Gastroesophageal sphincter (tissue), 4 donors: ENCODE results near the gene RNPS1. TPM values are rescaled to one million over a fixed set of nuclear protein-coding genes. Genes with fewer than 3 reads are reported as not detected.

Experiments used
- ATAC-seq: fragments of 150-250 bp; one replicate; pipeline ENCODE4 v1.9.1; 2016; ENCODE audit warnings: mild to moderate bottlenecking, moderate library complexity
- H3K27ac ChIP-seq, 4 donors: fragments of 200-600 bp; sonication (generic) in 3 of 4; 1 replicate in 3 of 4; 2 replicates in 1 of 4; pipeline ENCODE4 v1.5.1; 2016 to 2019
- H3K27me3 ChIP-seq: fragments of 200-600 bp; sonication (generic); one replicate; pipeline ENCODE4 v1.5.1; 2019
- H3K36me3 ChIP-seq, 2 donors: fragments of 200-600 bp; sonication (generic); one replicate each; pipeline ENCODE4 v1.5.1; 2019; ENCODE audit warnings: control low read depth in 1 of 2
- H3K4me1 ChIP-seq, 3 donors: fragments of 200-600 bp; sonication (generic); 1 replicate in 2 of 3; 2 replicates in 1 of 3; pipeline ENCODE4 v1.5.1; 2016 to 2019; ENCODE audit warnings: control low read depth in 2 of 3
- H3K4me3 ChIP-seq, 2 donors: fragments of 200-600 bp; sonication (generic); one replicate each; pipeline ENCODE4 v1.5.1; 2019; ENCODE audit warnings: mild to moderate bottlenecking in 1 of 2, moderate library complexity in 1 of 2
- H3K9me3 ChIP-seq, 3 donors: fragments of 200-600 bp; sonication (generic); one replicate each; pipeline ENCODE4 v1.5.1; 2017 to 2019; ENCODE audit warnings: control low read depth in 2 of 3
- CTCF ChIP-seq, 4 experiments: fragments of 200-600 bp in 2 of 4; fragments of 450-650 bp in 2 of 4; sonication (generic) in 1 of 4; IDR thresholded peaks; one replicate each; pipeline ENCODE4 v1.5.1; 2017 to 2019; ENCODE audit warnings: antibody characterized with exemption in 4 of 4, mild to moderate bottlenecking in 2 of 4, moderate library complexity in 2 of 4
- EP300 ChIP-seq: sonication (generic); formaldehyde crosslinking; IDR thresholded peaks from one replicate; pipeline ENCODE4 v1.6.1; 2017; ENCODE audit warnings: antibody characterized with exemption, mild to moderate bottlenecking
- POLR2A ChIP-seq, 2 donors: fragments of 450-650 bp; IDR thresholded peaks; one replicate each; pipeline ENCODE4 v1.6.1; 2017; ENCODE audit warnings: antibody characterized with exemption in 2 of 2, mild to moderate bottlenecking in 2 of 2, moderate library complexity in 1 of 2
- POLR2AphosphoS5 ChIP-seq: sonication (generic); formaldehyde crosslinking; IDR thresholded peaks from one replicate; pipeline ENCODE4 v1.6.1; 2017; ENCODE audit warnings: antibody characterized with exemption
- WGBS, 2 donors: methylation state at CpG; one replicate each; pipeline ENCODE4 v1.1.5; 2018; ENCODE audit warnings: low coverage in 1 of 2; 5-methylcytosine and 5-hydroxymethylcytosine counted together
- total RNA-seq, 4 donors: library from RNA; depleted of rRNA; stranded (reverse); fragments of >200 nt; gene quantifications; one replicate each; pipeline ENCODE4 v1.1.0, GENCODE V29; 2016

The RNPS1 gene
- total RNA-seq, 4 donors from 2014 or later, result 117 to 171 (median 128) TPM

DNA sequence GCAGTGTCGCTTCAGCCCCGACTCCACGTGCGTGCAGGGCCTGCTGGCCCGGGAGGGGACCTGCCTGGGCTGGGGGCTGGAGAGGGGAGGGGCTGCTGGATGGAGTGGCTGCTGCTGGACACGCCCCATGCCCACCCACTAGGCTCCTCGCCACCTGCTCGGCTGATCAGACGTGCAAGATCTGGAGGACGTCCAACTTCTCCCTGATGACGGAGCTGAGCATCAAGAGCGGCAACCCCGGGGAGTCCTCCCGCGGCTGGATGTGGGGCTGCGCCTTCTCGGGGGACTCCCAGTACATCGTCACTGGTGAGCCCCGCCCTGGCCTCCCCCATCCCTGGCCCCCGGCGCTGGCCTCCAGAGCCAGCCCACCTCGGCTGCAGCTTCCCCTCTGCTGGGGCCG, 59.6 kb downstream of the RNPS1 start:
- no peak overlapping the region for H3K4me3 ChIP-seq
- no peaks in the 10 kb centered on the region for H3K27me3 ChIP-seq
- no peak for ATAC-seq
- 80% methylated on average over 1 of the region's 23 CpGs; no CpG with 5 or more reads in 1 of the 2 donors for WGBS, 2 donors
- no peaks in the 10 kb centered on the region for H3K9me3 ChIP-seq
- no peak overlapping the region for H3K27ac ChIP-seq
- peaks cover 2 to 43% (median 22%) of the 10 kb centered on the region in 3 donors for H3K4me1 ChIP-seq
- TF ChIP-seq EP300 (no peak), POLR2A (IDR thresholded peaks at IDR 0.05) (no peak), POLR2AphosphoS5 (no peak), CTCF (IDR thresholded peaks at IDR 0.05) (no peak)
- H3K36me3 ChIP-seq, result peaks cover 0 to 45% of the 10 kb centered on the region in 2 donors

DNA sequence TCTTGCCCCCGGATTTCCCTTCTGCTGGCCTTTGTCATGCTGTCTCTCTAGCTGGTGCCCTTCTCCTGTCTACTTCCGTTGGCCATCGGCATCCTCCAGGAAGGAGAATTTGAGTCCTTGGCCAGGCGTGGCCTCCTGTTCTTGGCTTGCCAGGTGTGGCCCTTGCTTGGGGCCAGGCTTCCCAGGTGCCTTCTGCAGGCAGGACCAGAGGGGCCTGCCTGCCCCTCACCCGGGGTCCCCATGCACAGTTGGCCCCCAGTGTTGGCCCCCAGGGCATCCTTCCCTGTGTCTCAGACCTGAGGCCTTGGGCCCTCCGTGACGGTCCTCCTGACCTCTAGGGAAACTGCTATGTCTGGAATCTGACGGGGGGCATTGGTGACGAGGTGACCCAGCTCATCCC, 60.1 kb downstream of the RNPS1 start:
- ATAC-seq, result no peak
- TF ChIP-seq EP300 (no peak), POLR2A (IDR thresholded peaks at IDR 0.05) (no peak), POLR2AphosphoS5 (no peak), CTCF (IDR thresholded peaks at IDR 0.05) (no peak)

GRCh38 chr16:2206780-2207433, 61.0 kb downstream of the RNPS1 start:
- ATAC-seq, result no peak

More for the DNA sequence above, 60.1 kb downstream of the RNPS1 start:
- no peak overlapping the region for H3K4me3 ChIP-seq
- no peak overlapping the region for H3K27ac ChIP-seq
- no peaks in the 10 kb centered on the region for H3K27me3 ChIP-seq
- no peaks in the 10 kb centered on the region for H3K9me3 ChIP-seq
- 60% methylated on average over 2 of the region's 9 CpGs; no CpG with 5 or more reads in 1 of the 2 donors for WGBS, 2 donors
- peaks cover 0 to 45% of the 10 kb centered on the region in 2 donors for H3K36me3 ChIP-seq
- H3K4me1 ChIP-seq, result peaks cover 0 to 39% (median 17%) of the 10 kb centered on the region in 3 donors

GRCh38 chr16:2206420-2206779, 61.5 kb downstream of the RNPS1 start:
- 60% methylated on average over 1 of the region's 18 CpGs; no CpG with 5 or more reads in 1 of the 2 donors for WGBS, 2 donors
- peak overlapping the region in 1 of 2 donors; percentile 78 for H3K4me3 ChIP-seq

More at GRCh38 chr16:2206780-2207433, 61.0 kb downstream of the RNPS1 start:
- Histone ChIP-seq H3K27ac (peak overlapping the region in 1 of 4 donors; percentile 98), H3K4me1 (peaks cover 0 to 29% (median 14%) of the 10 kb centered on the region in 3 donors), H3K9me3 (no peaks in the 10 kb centered on the region), H3K27me3 (no peaks in the 10 kb centered on the region), H3K36me3 (peaks cover 0 to 38% of the 10 kb centered on the region in 2 donors), H3K4me3 (no peak overlapping the region)
- TF ChIP-seq CTCF (IDR thresholded peaks at IDR 0.05), result no peak
- TF ChIP-seq EP300, result no peak
- no peak for TF ChIP-seq POLR2AphosphoS5
- no peak for TF ChIP-seq POLR2A (IDR thresholded peaks at IDR 0.05)
- WGBS, 2 donors, result 76% methylated on average over 5 of the region's 23 CpGs; no CpG with 5 or more reads in 1 of the 2 donors

More at GRCh38 chr16:2206420-2206779, 61.5 kb downstream of the RNPS1 start:
- Histone ChIP-seq H3K27me3 (no peaks in the 10 kb centered on the region), H3K36me3 (peaks cover 0 to 37% of the 10 kb centered on the region in 2 donors), H3K27ac (peak overlapping the region in 3 of 4 donors; percentile 98 to 100 (median 98)), H3K9me3 (no peaks in the 10 kb centered on the region), H3K4me1 (peaks cover 0 to 27% (median 14%) of the 10 kb centered on the region in 3 donors)
- no peak for TF ChIP-seq EP300
- TF ChIP-seq POLR2AphosphoS5, result no peak
- TF ChIP-seq CTCF (IDR thresholded peaks at IDR 0.05), result no peak
- no peak for TF ChIP-seq POLR2A (IDR thresholded peaks at IDR 0.05)
- ATAC-seq, result no peak
